Hindlimb muscle (tissue), 1 donor: ENCODE data around the gene ADAMTS18. TPM values are rescaled to one million over a fixed set of nuclear protein-coding genes. Genes with fewer than 3 reads are reported as not detected.
"Not testable (repeated sequence)": the region's sequence is repeated elsewhere in the genome, so short reads cannot be mapped to it uniquely, and the experiment has no call there.

ENCODE experiments used
- DNase-seq: peaks from one replicate; pipeline ENCODE4 v3.0.0-alpha.2; 2013
- polyA plus RNA-seq: library from polyadenylated mRNA; unstranded; fragments of 120-200 nt; gene quantifications from one replicate; pipeline ENCODE4 v1.2.1, GENCODE V29; 2013; ENCODE audit not compliant: insufficient read length

Gene ADAMTS18
- polyA plus RNA-seq, 1 donor, result 3.7 TPM

DNA sequence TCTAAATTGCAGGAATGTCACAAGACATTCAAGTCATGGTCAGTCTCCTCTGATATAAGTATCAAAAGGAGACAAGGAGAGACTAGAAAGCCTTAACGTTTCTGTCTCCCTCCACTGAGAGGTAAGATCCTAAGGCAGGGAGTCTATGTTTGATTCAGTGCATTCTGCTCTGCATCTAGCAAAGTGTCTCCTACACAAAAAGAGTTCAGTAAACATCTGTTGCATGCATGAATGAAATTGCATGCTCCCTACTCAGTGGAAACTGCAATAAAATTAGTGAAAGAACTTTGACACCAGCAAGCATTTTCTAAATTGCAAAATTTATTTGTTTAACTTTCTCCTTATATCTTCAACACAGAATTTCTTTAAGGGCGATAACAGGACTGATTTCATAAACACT lies 111.1 kb downstream of the ADAMTS18 start:
- DNase-seq, result no peak

DNA sequence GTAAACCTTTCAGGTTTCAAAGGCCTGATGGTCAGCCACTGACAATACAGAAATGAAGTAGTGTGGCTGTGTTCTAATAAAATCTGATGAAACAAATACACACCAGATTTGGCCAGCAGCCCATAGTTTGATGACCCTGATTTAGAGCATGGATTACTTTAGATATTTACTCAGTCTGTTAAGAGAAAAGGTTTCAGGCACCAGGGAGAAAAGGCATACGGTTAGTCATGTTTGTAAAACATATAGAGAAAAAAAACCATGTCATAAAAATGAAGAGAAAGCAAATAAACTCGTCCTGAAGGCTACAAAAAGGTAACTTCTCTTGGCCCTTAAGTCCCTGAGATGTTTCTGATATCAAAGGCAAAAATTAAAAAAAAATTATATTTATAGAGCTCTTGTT lies 112.1 kb downstream of the ADAMTS18 start:
- no peak for DNase-seq

DNA sequence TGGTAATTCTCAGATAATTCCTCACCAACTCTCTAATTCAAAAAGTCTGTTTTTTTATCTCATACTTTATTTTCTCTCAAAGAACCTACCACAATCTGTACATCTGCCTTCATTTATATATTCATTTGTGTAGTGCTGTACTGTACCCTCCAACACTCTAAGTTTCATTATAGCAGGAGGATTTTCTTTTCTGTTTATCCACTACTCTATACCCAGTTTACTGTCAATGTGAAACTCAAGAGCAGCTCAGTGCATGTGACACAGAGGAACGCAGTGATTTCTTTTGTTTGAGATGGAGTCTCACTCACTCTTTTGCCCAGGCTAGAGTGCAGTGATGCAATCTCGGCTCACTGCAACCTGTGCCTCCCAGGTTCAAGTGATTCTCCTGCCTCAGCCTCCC lies 117.8 kb downstream of the ADAMTS18 start:
- no peak for DNase-seq

DNA sequence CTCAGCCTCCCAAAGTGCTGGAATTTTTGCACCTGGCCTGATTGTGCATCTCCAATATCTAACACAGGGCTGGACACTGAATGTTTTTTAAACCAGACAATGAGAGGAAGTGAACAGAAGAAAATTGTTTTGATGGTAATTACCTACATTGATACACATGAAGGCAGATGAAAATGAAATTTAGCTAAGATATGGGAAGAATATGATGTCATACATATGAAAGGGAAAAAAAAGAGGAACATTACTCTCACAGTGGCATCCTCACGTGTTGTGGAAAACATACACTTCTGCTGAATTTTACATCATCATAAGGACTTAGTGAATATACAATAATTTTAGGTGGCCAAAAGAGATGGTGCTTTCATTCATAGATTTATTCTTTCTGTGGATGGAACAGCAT lies 124.0 kb downstream of the ADAMTS18 start:
- no peak for DNase-seq

DNA sequence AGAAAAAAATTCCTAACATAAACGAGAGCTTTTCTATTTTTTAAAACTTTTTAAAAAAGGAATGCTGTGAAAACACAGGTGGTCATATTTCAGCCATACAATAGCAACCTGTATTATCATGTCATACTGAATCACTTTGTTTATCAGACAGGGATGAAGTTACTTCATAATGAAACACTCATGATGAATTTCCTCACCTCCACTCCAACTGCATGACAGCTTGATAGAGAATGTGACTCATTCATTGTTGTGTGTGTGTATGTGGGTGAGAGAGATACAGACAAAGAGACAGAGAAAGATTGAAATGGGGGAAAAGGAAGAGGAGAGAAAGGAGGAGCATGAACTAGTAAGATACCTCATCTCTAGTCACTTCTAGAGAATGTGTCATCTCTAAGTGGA lies 126.7 kb downstream of the ADAMTS18 start:
- DNase-seq, result no peak

DNA sequence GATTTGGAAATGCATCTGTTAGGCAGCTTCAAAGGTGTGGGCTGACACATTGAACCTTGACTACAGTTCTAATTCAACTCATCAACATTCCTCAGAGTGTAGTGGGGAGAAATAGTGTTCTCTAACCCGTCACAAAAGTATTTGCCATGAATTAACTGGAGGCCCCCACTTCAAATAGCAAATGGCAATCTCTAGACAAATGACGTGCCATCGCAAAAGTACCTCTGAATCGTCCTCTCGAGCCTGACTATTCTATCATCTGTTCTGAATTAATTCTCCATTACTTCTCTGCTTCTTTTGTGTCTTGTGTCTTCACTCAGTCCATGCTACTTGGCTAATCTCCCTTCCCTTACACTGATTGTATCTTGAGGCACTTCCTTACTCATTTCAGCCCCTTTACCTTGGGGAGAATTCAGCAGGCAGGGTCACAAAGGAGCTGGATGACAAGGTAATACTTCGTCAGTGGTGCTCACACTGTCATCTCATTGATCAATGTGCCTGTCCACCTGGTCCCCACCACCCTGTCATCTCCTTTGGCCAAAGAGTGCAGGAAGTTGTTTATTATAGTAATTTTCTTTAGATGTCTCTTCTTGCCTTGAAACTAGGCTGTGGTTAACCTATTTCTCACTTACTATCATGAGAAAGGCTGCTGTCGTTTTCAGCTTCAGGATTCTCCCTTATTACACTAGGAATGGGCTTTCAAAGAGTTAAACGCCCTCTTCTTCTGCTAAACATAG lies 127.2 kb downstream of the ADAMTS18 start:
- DNase-seq, result no peak

DNA sequence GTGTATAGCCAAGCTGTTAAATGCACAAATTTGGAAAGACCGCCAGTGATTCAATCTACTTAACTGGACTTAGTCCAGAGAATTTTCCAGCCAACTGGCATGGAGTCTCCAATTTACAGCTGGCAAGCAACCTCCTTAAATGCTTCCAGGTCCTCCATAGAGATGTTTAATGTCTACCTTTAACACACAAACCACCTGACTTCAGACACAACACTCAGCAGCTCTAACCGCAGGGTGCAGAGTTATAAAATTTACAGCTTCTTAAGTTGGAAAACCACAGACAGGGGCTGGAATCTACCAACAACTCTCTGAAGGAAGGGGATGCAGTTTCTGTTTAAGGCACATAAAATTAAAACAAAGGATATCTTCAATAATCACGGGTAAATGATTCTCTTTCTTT lies 128.8 kb downstream of the ADAMTS18 start:
- DNase-seq, result peak; percentile 6

DNA sequence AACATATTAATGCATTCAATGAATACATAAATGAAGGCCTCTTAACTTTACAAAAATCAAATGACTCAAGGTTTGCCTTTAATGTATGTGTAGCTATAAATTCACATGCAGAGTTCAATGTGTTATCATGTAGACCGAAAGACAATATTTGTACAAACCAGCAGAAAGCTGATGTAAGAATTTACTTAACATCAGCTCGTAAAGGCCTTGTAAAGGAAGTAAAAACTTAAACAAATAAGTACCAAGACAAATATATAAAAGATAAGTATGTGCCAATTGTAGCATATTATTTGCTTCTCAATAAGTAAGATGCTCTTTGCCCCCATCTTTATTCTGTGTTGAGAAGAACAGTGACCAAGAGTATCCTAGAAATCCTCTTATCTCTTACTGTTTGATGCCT lies 130.0 kb downstream of the ADAMTS18 start:
- DNase-seq, result no peak

DNA sequence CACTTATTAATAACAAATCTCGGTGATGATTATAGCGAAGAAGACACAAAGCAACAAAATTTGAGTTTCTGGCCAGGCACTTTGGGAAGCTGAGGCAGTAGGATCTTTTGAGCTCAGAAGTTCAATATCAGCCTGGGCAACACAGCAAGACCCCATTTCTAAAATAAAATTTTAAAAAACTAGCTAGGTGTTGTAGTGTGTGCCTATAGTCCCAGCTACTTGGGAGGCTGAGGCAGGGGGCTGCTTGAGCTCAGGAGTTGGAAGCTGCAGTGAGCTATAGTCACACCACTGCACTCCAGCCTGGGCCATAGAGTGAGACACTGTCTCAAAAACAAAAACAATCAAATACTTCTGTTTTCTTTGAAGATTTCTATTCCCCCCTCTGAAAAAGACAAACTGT lies 130.7 kb downstream of the ADAMTS18 start:
- DNase-seq, result no peak

DNA sequence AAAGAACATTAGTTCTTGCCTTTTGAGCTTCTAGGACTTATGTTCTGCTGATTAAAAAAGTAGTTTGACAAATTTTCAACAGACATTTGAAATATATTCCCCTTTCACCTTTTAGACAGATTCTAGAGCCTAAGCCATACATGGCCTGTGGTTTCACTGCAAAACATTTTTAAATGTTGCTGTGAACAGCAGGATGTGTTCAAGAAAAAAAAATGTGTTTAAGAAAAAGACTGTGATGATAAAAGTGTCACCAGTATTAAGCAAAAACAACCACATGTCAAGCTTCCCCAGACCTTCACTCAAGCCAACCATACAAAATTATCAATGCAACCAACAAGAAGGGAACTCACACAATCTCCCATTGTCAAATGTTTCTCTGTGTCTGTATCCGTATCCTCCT lies 132.2 kb downstream of the ADAMTS18 start:
- DNase-seq, result no peak

DNA sequence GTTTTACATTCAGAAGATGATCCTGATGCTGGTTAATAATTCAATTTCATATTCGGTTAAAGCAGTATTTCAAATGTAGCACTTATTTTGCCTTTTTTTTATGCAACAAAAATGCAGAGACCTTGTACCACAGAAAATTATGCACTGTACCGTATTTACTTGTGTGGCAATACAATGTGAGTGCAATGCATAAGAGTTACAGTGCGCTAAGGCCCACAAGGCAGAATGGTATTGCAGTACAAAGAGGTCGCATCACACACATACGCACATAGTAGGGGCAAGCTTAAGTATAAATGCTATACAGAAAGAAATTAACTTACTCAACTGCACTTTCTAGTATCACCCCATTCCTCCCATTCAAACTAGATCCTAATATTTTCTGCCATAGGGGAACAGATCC lies 132.6 kb downstream of the ADAMTS18 start:
- no peak for DNase-seq

DNA sequence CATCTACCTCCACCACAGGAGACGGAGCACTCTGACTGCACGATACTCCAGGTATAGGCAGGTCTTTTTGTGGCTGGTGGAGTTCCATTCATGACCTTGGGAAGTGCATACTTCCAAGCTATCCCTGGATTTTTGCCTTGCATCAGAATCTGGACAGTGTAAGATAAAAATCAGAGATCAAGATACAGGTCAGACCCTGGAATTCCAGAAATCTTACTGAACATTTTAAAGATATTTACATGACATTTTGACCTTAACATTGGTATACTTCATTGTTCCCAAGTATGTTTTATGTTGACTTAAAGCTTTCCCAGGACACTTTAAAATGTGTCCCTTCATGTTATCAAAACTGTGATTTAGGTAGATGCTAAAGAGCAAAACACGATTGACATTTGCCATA lies 134.6 kb downstream of the ADAMTS18 start:
- DNase-seq, result no peak

DNA sequence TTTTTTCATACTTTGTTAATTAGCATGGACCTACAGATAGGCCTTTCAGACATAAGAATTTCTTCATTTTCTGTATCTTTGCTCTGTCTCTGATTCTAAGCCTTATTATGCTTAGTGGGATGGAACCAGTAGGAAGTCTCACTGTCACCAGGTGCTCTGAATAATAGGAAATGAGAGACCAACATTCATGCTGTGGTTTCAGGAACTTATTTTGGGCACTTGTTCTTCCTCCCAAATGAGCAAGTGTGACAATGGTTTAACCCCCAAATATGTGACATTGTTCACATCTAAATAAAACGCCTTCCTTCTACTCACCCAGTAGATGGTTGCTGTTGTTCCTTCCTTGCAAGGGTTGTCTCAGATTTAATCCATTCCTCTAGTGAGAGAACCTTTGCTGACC lies 135.4 kb downstream of the ADAMTS18 start:
- DNase-seq, result no peak

DNA sequence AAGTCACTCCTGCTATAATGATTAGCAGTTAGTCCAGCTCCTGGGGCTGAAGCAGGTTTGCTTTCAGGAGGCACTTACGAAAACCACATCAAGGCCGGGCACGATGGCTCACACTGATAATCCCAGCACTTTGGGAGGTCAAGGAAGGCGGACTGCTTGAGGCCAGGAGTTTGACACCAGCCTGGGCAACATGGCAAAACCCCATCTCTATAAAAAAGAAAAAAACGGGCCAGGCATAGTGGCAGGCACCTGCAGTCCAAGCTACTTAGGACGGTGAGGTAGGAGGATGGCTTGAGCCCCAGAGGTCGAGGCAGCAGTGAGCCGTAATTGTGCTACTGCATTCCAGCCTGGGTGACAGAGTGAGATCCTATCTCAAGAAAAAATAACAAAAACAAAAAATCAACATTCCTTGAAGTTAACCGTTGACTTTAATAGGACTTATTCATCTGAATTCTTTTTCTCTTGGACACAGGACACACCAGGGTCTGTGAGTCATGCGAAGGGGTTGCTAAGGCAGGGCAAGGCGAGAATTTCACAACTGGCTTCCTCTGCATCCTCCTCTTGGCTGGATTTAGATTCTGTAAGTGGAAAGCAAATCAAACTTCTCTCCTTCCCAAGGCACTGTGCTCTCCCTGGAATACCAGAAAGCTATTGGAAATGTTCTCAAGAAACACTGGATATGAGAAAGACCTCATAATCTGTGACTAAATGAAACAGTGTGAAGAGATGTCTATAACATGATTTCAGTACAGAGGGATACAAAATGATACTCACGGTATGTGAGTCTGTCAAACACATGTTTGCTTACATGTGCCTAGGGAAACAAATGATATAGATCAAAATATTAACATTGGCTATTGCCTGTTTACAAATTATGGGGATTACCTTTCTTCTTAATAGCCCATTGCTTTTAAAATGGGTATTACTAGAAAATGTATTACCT lies 136.1 kb downstream of the ADAMTS18 start:
- no peak for DNase-seq

DNA sequence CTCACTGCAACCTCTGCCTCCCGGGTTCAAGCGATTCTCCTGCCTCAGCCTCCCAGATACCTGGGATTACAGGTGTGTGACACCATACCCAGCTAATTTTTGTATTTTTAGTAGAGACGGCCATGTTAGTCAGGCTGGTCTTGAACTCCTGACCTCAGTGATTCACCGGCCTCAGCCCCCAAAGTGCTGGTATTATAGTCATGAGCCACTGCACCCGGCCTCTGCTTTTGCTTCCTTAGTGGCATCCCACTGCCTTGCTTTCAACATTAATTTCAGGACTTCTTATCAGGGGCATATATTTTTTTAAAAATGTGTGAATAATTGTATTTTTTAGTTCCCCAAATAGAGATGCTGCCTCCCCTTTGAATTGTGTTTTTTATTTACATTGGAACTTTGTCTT lies 136.8 kb downstream of the ADAMTS18 start:
- DNase-seq, result no peak

DNA sequence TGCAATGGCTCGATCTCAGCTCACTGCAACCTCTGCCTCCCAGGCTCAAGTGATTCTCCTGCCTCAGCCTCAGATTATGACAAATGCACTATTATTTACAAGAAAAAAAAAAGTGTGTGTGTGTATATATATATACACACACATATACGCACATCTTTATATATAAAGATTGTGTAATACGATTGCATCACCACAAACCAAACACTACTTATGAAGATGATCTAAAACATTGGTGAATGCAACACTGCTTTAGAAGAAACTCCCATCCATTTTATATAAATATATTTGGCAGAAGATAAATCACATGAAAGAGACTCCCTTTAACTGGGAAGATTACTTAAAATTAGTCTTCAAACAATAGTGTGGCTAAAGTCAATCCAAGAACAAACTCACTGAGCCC lies 138.9 kb downstream of the ADAMTS18 start:
- DNase-seq, result no peak

DNA sequence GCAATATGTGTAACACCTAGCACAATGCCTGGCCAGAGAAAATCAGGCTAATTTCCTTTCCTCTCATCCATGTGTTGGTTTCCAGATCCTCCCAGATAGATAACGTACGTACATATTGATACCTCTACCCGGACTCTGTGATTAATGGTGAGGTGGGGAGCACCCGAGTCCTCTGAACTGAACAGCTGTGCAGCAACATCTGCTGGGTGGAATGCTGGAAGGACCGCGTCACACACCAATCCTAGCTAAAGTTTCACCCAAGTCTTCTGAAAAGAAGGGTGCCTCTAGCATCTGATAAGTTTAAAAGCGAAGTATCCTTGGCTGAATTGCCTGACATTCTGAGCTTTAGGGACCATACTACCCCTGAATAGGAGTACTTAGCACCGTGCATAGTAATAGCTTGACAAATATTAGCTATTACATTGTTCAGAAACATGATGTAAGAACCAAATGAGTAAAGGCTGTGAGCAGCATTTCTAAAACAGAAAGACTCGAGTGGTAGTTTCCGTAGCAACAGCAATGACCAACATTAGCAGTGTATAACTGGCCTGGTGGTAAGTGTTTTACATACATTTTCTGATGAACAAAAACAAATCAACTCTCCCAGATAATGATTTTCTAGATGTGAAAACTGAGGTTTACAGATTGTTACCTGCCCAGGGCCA lies 144.3 kb downstream of the ADAMTS18 start:
- DNase-seq, result no peak

DNA sequence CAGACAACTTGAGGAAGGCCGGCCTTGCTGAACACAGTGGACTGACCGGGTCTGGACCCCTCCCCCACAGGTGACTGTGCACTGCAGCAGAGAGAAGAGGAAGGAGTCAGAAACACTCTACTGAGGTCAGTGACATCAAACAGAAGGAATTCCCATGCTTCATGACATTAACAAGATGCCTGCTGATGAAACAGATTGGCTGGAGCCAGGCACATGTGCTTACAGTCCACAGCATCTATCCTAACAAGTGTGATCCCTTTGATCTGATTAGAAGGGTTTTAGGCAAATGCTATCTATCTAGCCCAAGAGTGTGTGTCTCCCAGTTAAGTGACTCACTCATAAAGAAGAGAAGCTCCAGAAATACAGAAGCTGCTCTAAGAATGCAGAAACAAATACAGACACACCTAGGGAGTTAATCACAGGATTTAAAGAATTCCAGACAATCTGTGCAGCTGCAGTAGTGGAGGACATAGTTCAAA lies 145.5 kb downstream of the ADAMTS18 start:
- no peak for DNase-seq

DNA sequence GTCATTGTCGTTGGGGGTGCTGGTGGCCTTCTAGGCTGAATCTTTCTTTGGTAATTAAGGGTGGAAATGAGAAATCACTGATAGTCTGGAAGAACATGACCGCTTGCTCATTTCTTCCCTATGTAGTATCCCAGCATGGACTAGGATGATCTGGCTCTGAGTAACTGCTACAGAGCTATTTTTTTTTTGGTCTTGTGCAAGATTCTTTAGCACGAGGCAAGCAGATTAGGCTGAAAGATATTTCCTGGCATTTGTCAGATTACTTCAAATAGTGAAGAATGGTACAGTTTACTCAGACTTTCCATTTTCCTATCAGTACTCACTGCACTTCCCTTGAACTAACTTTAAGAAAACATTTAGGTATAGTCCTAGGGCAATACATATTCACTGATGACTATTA lies 146.6 kb downstream of the ADAMTS18 start:
- DNase-seq, result no peak

DNA sequence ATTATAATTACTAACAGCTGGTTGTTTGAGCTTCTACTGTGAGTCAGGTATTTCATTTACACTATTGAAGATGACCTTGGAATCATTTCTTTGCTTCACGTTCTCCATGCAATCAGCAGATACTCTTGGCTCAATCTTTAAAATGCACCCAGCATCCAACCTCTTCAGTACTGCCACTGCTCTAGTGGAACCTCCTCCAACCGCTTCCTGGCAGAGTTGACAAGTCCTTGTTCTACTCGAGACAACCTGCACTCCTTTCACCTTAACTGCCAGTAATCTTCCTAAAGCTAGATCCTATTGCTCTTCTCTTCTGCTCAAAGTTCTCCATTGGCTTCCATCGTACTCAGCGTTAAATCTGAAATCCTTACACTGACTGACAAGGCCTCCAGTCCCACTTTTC lies 149.2 kb downstream of the ADAMTS18 start:
- DNase-seq, result no peak

DNA sequence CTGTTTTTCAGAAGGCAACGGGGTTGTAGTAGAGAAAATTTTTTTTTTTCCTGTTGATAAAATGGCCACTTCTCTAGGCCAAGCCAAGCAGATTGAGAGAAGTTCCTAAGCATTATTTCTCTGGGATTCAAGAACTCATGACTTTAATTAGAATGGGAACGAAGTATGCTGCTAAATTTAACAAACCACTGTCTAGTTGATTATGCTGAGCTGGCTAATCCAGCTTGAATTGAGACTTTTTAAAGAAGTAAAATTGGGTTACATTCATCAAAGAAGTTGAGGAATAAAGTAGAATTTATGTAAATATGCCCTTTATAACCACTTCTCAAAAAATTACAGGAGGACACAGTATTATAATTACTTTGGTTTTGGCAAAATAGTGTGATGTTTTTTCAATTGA lies 152.5 kb downstream of the ADAMTS18 start:
- no peak for DNase-seq

DNA sequence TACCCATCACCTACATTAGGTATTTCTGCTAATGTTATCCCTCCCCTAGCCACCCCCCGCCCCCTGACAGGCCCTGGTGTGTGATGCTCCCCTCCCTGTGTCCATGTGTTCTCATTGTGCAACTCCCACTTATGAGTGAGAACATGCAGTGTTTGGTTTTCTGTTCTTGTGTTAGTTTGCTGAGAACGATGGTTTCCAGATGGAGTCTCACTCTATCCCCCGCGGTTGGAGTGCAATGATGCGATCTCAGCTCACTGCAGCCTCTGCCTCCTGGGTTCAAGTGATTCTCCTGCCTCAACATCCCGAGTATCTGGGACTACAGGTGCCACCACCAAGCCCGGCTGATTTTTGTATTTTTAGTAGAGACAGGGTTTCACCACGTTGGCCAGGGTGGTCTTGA lies 155.5 kb downstream of the ADAMTS18 start:
- DNase-seq, result not testable (repeated sequence)

DNA sequence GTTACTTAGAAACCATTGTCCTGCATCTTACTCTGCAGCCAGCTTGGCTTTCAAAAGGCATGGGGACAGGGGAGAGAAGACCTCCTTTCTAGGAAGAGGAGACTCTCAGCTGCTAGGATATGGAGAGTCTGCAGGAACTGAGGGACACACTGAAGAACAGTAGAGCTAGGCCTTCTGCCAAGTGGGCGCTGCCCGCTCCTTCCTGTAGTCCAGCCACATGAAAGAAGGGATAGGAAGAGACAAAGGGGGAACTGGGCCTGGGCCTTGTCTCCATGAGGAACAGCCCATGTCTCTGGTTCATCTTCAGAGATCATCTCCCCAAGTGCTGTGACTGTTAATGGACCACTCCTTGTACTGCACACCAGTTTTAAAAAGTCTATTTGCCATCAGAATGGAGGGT lies 157.3 kb downstream of the ADAMTS18 start:
- DNase-seq, result no peak
